ENCODE results near the gene TMEM30A. TPM values are rescaled to one million over a fixed set of nuclear protein-coding genes. Genes with fewer than 3 reads are reported as not detected.

TMEM30A gene
- total RNA-seq, 1 experiment from 2014 or later: 130 TPM

DNA sequence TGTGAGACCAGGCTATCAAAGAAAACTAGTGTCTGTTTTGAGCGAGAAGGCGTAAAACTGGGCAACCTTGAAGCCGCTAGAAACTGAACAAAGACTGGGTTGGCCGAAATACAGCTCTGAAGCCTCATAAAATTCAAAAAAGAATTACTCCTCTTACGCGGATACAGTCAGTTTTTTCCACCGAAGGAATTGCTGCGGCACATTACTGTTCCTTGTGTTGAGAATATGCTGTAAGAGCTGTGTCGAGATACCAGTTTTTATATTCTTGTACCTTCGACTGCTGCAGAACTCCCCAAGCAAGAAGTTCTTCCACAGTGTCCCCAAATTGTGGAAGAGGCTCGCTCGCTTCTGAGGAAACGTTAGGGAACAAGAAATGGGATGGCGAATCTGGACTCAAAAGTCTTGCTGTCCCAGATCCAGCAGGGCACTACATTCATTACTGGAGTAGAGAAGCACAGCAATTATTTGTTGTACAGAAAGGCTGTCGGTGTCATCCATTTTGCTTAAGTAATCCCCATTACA, 40.5 kb downstream of the TMEM30A start:
- ATAC-seq (peak; percentile 32), DNase-seq (ENCODE audit: low read depth, low spot score) (no peak)
- ChIA-PET POLR2A (interaction anchor here (0.6 to 0.9 kb wide), 2 partner anchors 17 to 1578 kb away, joined by 3 to 4 read pairs; no protein-coding TSS in a partner anchor), CTCF (no interaction called here)
- intact Hi-C loops (cut with micrococcal nuclease; ENCODE audit: unreplicated experiment) (no loop called here), in situ Hi-C loops (cut with HindIII; ENCODE audit: low pct_unique_long_range_greater_than_20kb, low sequenced_read_pairs) (no loop called here)
- Histone ChIP-seq H3K27ac (ENCODE audit: low read length) (peak overlapping the region; percentile 99), H3K9me3 (ENCODE audit: control insufficient read depth, insufficient read depth, low read depth, low read length) (no peaks in the 10 kb centered on the region), H3K27me3 (ENCODE audit: control insufficient read depth, insufficient read depth, low read length) (no peaks in the 10 kb centered on the region), H3K36me3 (ENCODE audit: control insufficient read depth, insufficient read depth, low read length) (peaks cover 20% of the 10 kb centered on the region), H3K4me3 (ENCODE audit: low read depth in 2 of 2, low read length in 2 of 2) (peak overlapping the region; percentile 94 to 95), H3K4me1 (ENCODE audit: control insufficient read depth, insufficient read depth, low read length) (peaks cover 9% of the 10 kb centered on the region; the same call in 1 of the 2 replicates)
- TF ChIP-seq SIN3A (IDR thresholded peaks at IDR 0.05; ENCODE audit: borderline replicate concordance, insufficient read depth, low read depth, low read length) (no peak), POLR2AphosphoS5 (IDR thresholded peaks at IDR 0.05; ENCODE audit: low read depth, low read length) (no peak), TCF7L2 (IDR thresholded peaks at IDR 0.05; ENCODE audit: low read depth, low read length) (no peak)
- TF ChIP-seq, protein P1, sequence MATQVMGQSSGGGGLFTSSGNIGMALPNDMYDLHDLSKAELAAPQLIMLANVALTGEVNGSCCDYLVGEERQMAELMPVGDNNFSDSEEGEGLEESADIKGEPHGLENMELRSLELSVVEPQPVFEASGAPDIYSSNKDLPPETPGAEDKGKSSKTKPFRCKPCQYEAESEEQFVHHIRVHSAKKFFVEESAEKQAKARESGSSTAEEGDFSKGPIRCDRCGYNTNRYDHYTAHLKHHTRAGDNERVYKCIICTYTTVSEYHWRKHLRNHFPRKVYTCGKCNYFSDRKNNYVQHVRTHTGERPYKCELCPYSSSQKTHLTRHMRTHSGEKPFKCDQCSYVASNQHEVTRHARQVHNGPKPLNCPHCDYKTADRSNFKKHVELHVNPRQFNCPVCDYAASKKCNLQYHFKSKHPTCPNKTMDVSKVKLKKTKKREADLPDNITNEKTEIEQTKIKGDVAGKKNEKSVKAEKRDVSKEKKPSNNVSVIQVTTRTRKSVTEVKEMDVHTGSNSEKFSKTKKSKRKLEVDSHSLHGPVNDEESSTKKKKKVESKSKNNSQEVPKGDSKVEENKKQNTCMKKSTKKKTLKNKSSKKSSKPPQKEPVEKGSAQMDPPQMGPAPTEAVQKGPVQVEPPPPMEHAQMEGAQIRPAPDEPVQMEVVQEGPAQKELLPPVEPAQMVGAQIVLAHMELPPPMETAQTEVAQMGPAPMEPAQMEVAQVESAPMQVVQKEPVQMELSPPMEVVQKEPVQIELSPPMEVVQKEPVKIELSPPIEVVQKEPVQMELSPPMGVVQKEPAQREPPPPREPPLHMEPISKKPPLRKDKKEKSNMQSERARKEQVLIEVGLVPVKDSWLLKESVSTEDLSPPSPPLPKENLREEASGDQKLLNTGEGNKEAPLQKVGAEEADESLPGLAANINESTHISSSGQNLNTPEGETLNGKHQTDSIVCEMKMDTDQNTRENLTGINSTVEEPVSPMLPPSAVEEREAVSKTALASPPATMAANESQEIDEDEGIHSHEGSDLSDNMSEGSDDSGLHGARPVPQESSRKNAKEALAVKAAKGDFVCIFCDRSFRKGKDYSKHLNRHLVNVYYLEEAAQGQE (IDR thresholded peaks at IDR 0.05; ENCODE audit: insufficient read depth in 1 of 2, low read depth in 2 of 2, low read length in 1 of 2): no peak
- TF ChIP-seq, protein P2, sequence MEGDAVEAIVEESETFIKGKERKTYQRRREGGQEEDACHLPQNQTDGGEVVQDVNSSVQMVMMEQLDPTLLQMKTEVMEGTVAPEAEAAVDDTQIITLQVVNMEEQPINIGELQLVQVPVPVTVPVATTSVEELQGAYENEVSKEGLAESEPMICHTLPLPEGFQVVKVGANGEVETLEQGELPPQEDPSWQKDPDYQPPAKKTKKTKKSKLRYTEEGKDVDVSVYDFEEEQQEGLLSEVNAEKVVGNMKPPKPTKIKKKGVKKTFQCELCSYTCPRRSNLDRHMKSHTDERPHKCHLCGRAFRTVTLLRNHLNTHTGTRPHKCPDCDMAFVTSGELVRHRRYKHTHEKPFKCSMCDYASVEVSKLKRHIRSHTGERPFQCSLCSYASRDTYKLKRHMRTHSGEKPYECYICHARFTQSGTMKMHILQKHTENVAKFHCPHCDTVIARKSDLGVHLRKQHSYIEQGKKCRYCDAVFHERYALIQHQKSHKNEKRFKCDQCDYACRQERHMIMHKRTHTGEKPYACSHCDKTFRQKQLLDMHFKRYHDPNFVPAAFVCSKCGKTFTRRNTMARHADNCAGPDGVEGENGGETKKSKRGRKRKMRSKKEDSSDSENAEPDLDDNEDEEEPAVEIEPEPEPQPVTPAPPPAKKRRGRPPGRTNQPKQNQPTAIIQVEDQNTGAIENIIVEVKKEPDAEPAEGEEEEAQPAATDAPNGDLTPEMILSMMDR (IDR thresholded peaks at IDR 0.05): no peak
- BruUV-seq (replicated peaks): TSS peak; percentile 98

DNA sequence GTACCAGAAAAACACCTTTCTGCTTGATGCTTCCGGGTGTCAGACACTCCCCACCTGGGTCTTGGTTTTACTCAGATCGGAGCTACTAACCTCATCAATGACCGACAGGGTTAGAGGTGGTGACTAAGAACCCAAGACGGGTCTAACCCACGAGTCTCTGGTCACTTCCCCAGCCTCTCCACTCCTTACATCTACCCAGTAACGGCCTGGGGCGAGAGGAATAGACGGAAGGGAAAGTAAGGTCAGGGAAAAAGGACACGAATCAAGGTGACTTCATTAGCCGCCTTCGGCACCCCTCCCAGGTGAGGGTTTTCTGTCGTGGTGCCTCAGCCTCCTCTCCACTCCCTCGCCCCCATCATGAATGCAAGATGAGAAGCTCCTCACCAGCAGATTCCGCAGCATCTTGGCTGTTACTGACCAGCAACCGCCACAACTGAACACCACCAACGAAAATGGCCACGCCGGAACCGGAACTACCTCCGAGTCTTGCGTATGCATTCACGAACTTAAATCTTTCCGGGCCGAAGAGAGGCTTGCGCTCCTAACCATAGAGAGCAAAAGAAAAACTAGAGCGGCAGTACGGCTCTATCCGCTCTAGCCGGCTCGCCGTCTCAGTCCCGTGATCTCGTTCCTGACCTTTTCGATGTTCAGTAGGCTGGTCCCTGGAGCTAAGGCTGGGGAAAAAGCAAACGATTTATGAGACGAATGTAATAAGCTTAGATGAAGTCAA, 41.1 kb downstream of the TMEM30A start, which contains the start of gene COX7A2:
Gene COX7A2, minus strand, starts transcription at position 469 of the 730 bp plus-strand sequence. Its CDS starts 67 bp downstream, at position 402.
- H3K4me3 ChIP-seq (ENCODE audit: low read depth in 2 of 2, low read length in 2 of 2): peak within 1 kb of the TSS; percentile 94 to 95
- DNase-seq (ENCODE audit: low read depth, low spot score) (peak; percentile 92), ATAC-seq (peak; percentile 99)
- BruUV-seq (replicated peaks): TSS peak; percentile 83
- H3K27me3 ChIP-seq (ENCODE audit: control insufficient read depth, insufficient read depth, low read length): no peaks in the 10 kb centered on the region
- intact Hi-C loops (cut with micrococcal nuclease; ENCODE audit: unreplicated experiment) (no loop called here), in situ Hi-C loops (cut with HindIII; ENCODE audit: low pct_unique_long_range_greater_than_20kb, low sequenced_read_pairs) (no loop called here)
- 0 out of 2 replicates have a peak, but pooled peaks have one; percentile 52 for TF ChIP-seq TCF7L2 (IDR thresholded peaks at IDR 0.05; ENCODE audit: low read depth, low read length)
- peak; percentile 98 for TF ChIP-seq POLR2AphosphoS5 (IDR thresholded peaks at IDR 0.05; ENCODE audit: low read depth, low read length)
- no peak for TF ChIP-seq SIN3A (IDR thresholded peaks at IDR 0.05; ENCODE audit: borderline replicate concordance, insufficient read depth, low read depth, low read length)
- peaks cover 21% of the 10 kb centered on the region for H3K36me3 ChIP-seq (ENCODE audit: control insufficient read depth, insufficient read depth, low read length)
- H3K9me3 ChIP-seq (ENCODE audit: control insufficient read depth, insufficient read depth, low read depth, low read length): no peaks in the 10 kb centered on the region
- H3K27ac ChIP-seq (ENCODE audit: low read length): peak within 1 kb of the TSS; percentile 99
- POLR2A ChIA-PET: interaction anchor here (0.6 to 0.9 kb wide), 2 partner anchors 17 to 1578 kb away, joined by 3 to 4 read pairs; no protein-coding TSS in a partner anchor
- CTCF ChIA-PET: interaction anchor here (0.6 kb wide), 1 partner anchor 906 kb away, joined by 9 read pairs; no protein-coding TSS in a partner anchor
- peaks cover 9% of the 10 kb centered on the region; the same call in 1 of the 2 replicates for H3K4me1 ChIP-seq (ENCODE audit: control insufficient read depth, insufficient read depth, low read length)
